Stomach smooth muscle (tissue), 2 donors: ENCODE data around the gene STIM1.

ENCODE experiments used
- H3K27ac ChIP-seq: one replicate; pipeline ENCODE4 v1.7.0; 2013; ENCODE audit warnings: mild to moderate bottlenecking, low read length, inconsistent platforms
- H3K27me3 ChIP-seq, 2 donors: one replicate each; pipeline ENCODE4 v1.7.0; 2013; ENCODE audit warnings: low read length in 2 of 2; ENCODE audit not compliant: insufficient read depth in 2 of 2, control insufficient read depth in 1 of 2
- H3K36me3 ChIP-seq, 2 donors: one replicate each; pipeline ENCODE4 v1.7.0; 2013; ENCODE audit warnings: low read length in 2 of 2; ENCODE audit not compliant: control insufficient read depth in 2 of 2, insufficient read depth in 2 of 2
- H3K4me1 ChIP-seq: one replicate; pipeline ENCODE4 v1.7.0; 2013; ENCODE audit warnings: low read length; ENCODE audit not compliant: control insufficient read depth, insufficient read depth
- H3K4me3 ChIP-seq, 2 donors: one replicate each; pipeline ENCODE4 v1.7.0; 2013; ENCODE audit warnings: low read length in 2 of 2
- H3K9ac ChIP-seq, 2 donors: one replicate each; pipeline ENCODE4 v1.7.0; 2013; ENCODE audit warnings: low read length in 2 of 2, mild to moderate bottlenecking in 1 of 2
- H3K9me3 ChIP-seq, 2 donors: one replicate each; pipeline ENCODE4 v1.7.0; 2013; ENCODE audit warnings: low read length in 2 of 2; ENCODE audit not compliant: control insufficient read depth in 2 of 2
- donor health status: healthy.
- donor health status: Pancreatic carcinoma.

Gene STIM1

GRCh38 chr11:3903207-3903896, 47.9 kb downstream of the STIM1 start:
- H3K27ac ChIP-seq, result no peak overlapping the region

GRCh38 chr11:3904228-3904627, 48.8 kb downstream of the STIM1 start:
- peaks cover 19% of the 10 kb centered on the region for H3K4me1 ChIP-seq
- H3K27me3 ChIP-seq, result no peaks in the 10 kb centered on the region
- no peak overlapping the region for H3K27ac ChIP-seq
- H3K36me3 ChIP-seq, result no peaks in the 10 kb centered on the region
- no peak overlapping the region for H3K9ac ChIP-seq
- H3K4me3 ChIP-seq, result no peak overlapping the region
- H3K9me3 ChIP-seq, result no peaks in the 10 kb centered on the region

More at GRCh38 chr11:3903207-3903896, 47.9 kb downstream of the STIM1 start:
- H3K4me3 ChIP-seq, result no peak overlapping the region
- peaks cover 19% of the 10 kb centered on the region for H3K4me1 ChIP-seq
- no peaks in the 10 kb centered on the region for H3K36me3 ChIP-seq
- H3K9me3 ChIP-seq, result no peaks in the 10 kb centered on the region
- no peak overlapping the region for H3K9ac ChIP-seq
- H3K27me3 ChIP-seq, result no peaks in the 10 kb centered on the region

- no peak overlapping the region for H3K27ac ChIP-seq
- no peaks in the 10 kb centered on the region for H3K27me3 ChIP-seq
- no peaks in the 10 kb centered on the region for H3K9me3 ChIP-seq
- H3K4me3 ChIP-seq, result no peak overlapping the region
- H3K9ac ChIP-seq, result no peak overlapping the region
- no peaks in the 10 kb centered on the region for H3K36me3 ChIP-seq
- peaks cover 19% of the 10 kb centered on the region for H3K4me1 ChIP-seq
Measured at GRCh38 chr11:3905080-3905953, 49.9 kb downstream of the STIM1 start.

- H3K9ac ChIP-seq, result no peak overlapping the region
- no peaks in the 10 kb centered on the region for H3K9me3 ChIP-seq
- H3K27me3 ChIP-seq, result no peaks in the 10 kb centered on the region
- no peak overlapping the region for H3K4me3 ChIP-seq
- no peak overlapping the region for H3K27ac ChIP-seq
- no peaks in the 10 kb centered on the region for H3K36me3 ChIP-seq
- peaks cover 19% of the 10 kb centered on the region for H3K4me1 ChIP-seq
Measured at GRCh38 chr11:3906166-3906565, 50.7 kb downstream of the STIM1 start.

- Histone ChIP-seq H3K9me3 (no peaks in the 10 kb centered on the region), H3K9ac (no peak overlapping the region), H3K27me3 (no peaks in the 10 kb centered on the region), H3K27ac (no peak overlapping the region), H3K4me3 (no peak overlapping the region), H3K4me1 (peaks cover 14% of the 10 kb centered on the region), H3K36me3 (no peaks in the 10 kb centered on the region)
Measured at GRCh38 chr11:3907590-3907989, 52.1 kb downstream of the STIM1 start.

GRCh38 chr11:3909901-3910300, 54.4 kb downstream of the STIM1 start:
- Histone ChIP-seq H3K4me3 (no peak overlapping the region), H3K4me1 (peaks cover 2% of the 10 kb centered on the region), H3K9me3 (no peaks in the 10 kb centered on the region), H3K36me3 (no peaks in the 10 kb centered on the region), H3K27ac (no peak overlapping the region), H3K9ac (no peak overlapping the region), H3K27me3 (no peaks in the 10 kb centered on the region)

GRCh38 chr11:3911908-3912505, 56.5 kb downstream of the STIM1 start:
- H3K36me3 ChIP-seq, result no peaks in the 10 kb centered on the region
- H3K4me3 ChIP-seq, result no peak overlapping the region
- H3K9me3 ChIP-seq, result no peaks in the 10 kb centered on the region
- H3K27ac ChIP-seq, result no peak overlapping the region
- no peaks in the 10 kb centered on the region for H3K4me1 ChIP-seq
- no peaks in the 10 kb centered on the region for H3K27me3 ChIP-seq
- no peak overlapping the region for H3K9ac ChIP-seq

GRCh38 chr11:3913921-3914320, 58.5 kb downstream of the STIM1 start:
- Histone ChIP-seq H3K4me1 (peaks cover 5% of the 10 kb centered on the region), H3K9ac (no peak overlapping the region), H3K9me3 (no peaks in the 10 kb centered on the region), H3K4me3 (no peak overlapping the region), H3K27ac (no peak overlapping the region), H3K36me3 (no peaks in the 10 kb centered on the region), H3K27me3 (no peaks in the 10 kb centered on the region)

GRCh38 chr11:3914805-3915204, 59.3 kb downstream of the STIM1 start:
- Histone ChIP-seq H3K27me3 (no peaks in the 10 kb centered on the region), H3K9ac (no peak overlapping the region), H3K9me3 (no peaks in the 10 kb centered on the region)

GRCh38 chr11:3916962-3917361, 61.5 kb downstream of the STIM1 start:
- no peak overlapping the region for H3K4me3 ChIP-seq
- H3K36me3 ChIP-seq, result no peaks in the 10 kb centered on the region
- peaks cover 5% of the 10 kb centered on the region for H3K4me1 ChIP-seq
- no peak overlapping the region for H3K9ac ChIP-seq
- no peak overlapping the region for H3K27ac ChIP-seq
- H3K9me3 ChIP-seq, result no peaks in the 10 kb centered on the region
- H3K27me3 ChIP-seq, result no peaks in the 10 kb centered on the region

More at GRCh38 chr11:3914805-3915204, 59.3 kb downstream of the STIM1 start:
- Histone ChIP-seq H3K4me3 (no peak overlapping the region), H3K4me1 (peaks cover 5% of the 10 kb centered on the region), H3K27ac (no peak overlapping the region), H3K36me3 (no peaks in the 10 kb centered on the region)
